Measurements from ENCODE around the gene TARM1. TPM values are rescaled to one million over a fixed set of nuclear protein-coding genes. Genes with fewer than 3 reads are reported as not detected.

TARM1 gene
- total and polyA plus RNA-seq, 2 of the 4 experiments (the other 2 are of a cell fraction) = not detected

Small RNA genes lying within 50 kb of the gene (microRNA-seq; reads per million reads assigned to microRNA genes)
- gene AC012314.20 (ENCODE audit: insufficient read depth, insufficient read length) = not detected

Small RNA genes lying within 50 kb of the gene (small RNA-seq; reads per million reads assigned to genes)
- gene AC012314.20 = 0 reads per million in 5 experiments

Other genes with a start within 250 kb of the TARM1 start
- gene MYADM, start 213.5 kb downstream of the TARM1 start, total RNA-seq (2012; rRNA removed) = 4.8 and 5.3 TPM in 2 replicates
- gene MYADM, start 213.5 kb downstream of the TARM1 start, polyA plus RNA-seq (2012; rRNA removed) = 96.1 and 112 TPM in 2 replicates
- gene PRKCG, start 199.2 kb downstream of the TARM1 start, total RNA-seq (2012; rRNA removed) = not detected in 2 replicates
- 0.04 TPM in 1 of 2 replicates, not detected in the other for gene PRKCG, start 199.2 kb downstream of the TARM1 start, polyA plus RNA-seq (2012; rRNA removed)
- gene CACNG7, start 172.1 kb downstream of the TARM1 start, total RNA-seq (2012; rRNA removed) = under 0.01 and 0.36 TPM in 2 replicates
- 6.7 and 7.7 TPM in 2 replicates for gene CACNG7, start 172.1 kb downstream of the TARM1 start, polyA plus RNA-seq (2012; rRNA removed)
- gene CACNG8, start 118.4 kb downstream of the TARM1 start, total RNA-seq (2012; rRNA removed) = not detected in 2 replicates
- 0.09 and 0.15 TPM in 2 replicates for gene CACNG8, start 118.4 kb downstream of the TARM1 start, polyA plus RNA-seq (2012; rRNA removed)
- not detected in 2 replicates for gene CACNG6, start 89.7 kb downstream of the TARM1 start, total RNA-seq (2012; rRNA removed)
- gene CACNG6, start 89.7 kb downstream of the TARM1 start, polyA plus RNA-seq (2012; rRNA removed) = not detected in 2 replicates
- gene VSTM1, start 17.5 kb downstream of the TARM1 start, total RNA-seq (2012; rRNA removed) = not detected in 2 replicates
- not detected in 2 replicates for gene VSTM1, start 17.5 kb downstream of the TARM1 start, polyA plus RNA-seq (2012; rRNA removed)
- not detected in 2 replicates for gene OSCAR, start 19.4 kb upstream of the TARM1 start, total RNA-seq (2012; rRNA removed)
- 0.15 and 0.23 TPM in 2 replicates for gene OSCAR, start 19.4 kb upstream of the TARM1 start, polyA plus RNA-seq (2012; rRNA removed)
- 7.9 and 24.7 TPM in 2 replicates for gene NDUFA3, start 21.5 kb upstream of the TARM1 start, total RNA-seq (2012; rRNA removed)
- gene NDUFA3, start 21.5 kb upstream of the TARM1 start, polyA plus RNA-seq (2012; rRNA removed) = 85.0 and 104 TPM in 2 replicates
- 7.9 and 11.9 TPM in 2 replicates for gene TFPT, start 34.3 kb upstream of the TARM1 start, total RNA-seq (2012; rRNA removed)
- 17.1 and 20.9 TPM in 2 replicates for gene TFPT, start 34.3 kb upstream of the TARM1 start, polyA plus RNA-seq (2012; rRNA removed)
- gene PRPF31, start 34.4 kb upstream of the TARM1 start, total RNA-seq (2012; rRNA removed) = 66.1 and 66.9 TPM in 2 replicates
- 54.7 and 65.4 TPM in 2 replicates for gene PRPF31, start 34.4 kb upstream of the TARM1 start, polyA plus RNA-seq (2012; rRNA removed)
- gene CNOT3, start 56.4 kb upstream of the TARM1 start, total RNA-seq (2012; rRNA removed) = 5.4 and 10.6 TPM in 2 replicates
- gene CNOT3, start 56.4 kb upstream of the TARM1 start, polyA plus RNA-seq (2012; rRNA removed) = 19.9 and 26.7 TPM in 2 replicates
- gene LENG1, start 78.4 kb upstream of the TARM1 start, total RNA-seq (2012; rRNA removed) = 2.7 and 5.0 TPM in 2 replicates
- 5.3 and 6.1 TPM in 2 replicates for gene LENG1, start 78.4 kb upstream of the TARM1 start, polyA plus RNA-seq (2012; rRNA removed)
- 0.28 and 0.72 TPM in 2 replicates for gene TMC4, start 91.8 kb upstream of the TARM1 start, total RNA-seq (2012; rRNA removed)
- 1.1 and 1.3 TPM in 2 replicates for gene TMC4, start 91.8 kb upstream of the TARM1 start, polyA plus RNA-seq (2012; rRNA removed)
- gene MBOAT7, start 108.2 kb upstream of the TARM1 start, total RNA-seq (2012; rRNA removed) = 9.2 and 11.3 TPM in 2 replicates
- 121 and 137 TPM in 2 replicates for gene MBOAT7, start 108.2 kb upstream of the TARM1 start, polyA plus RNA-seq (2012; rRNA removed)
- gene TSEN34, start 109.9 kb upstream of the TARM1 start, total RNA-seq (2012; rRNA removed) = 32.1 and 34.4 TPM in 2 replicates
- 69.4 and 85.4 TPM in 2 replicates for gene TSEN34, start 109.9 kb upstream of the TARM1 start, polyA plus RNA-seq (2012; rRNA removed)
- gene RPS9, start 119.5 kb upstream of the TARM1 start, total RNA-seq (2012; rRNA removed) = 1,531 and 2,225 TPM in 2 replicates
- 2,323 and 2,588 TPM in 2 replicates for gene RPS9, start 119.5 kb upstream of the TARM1 start, polyA plus RNA-seq (2012; rRNA removed)
- gene LILRB3, start 141.6 kb upstream of the TARM1 start, total RNA-seq (2012; rRNA removed) = not detected in 2 replicates
- not detected in 2 replicates for gene LILRB3, start 141.6 kb upstream of the TARM1 start, polyA plus RNA-seq (2012; rRNA removed)
- gene LILRA6, start 161.4 kb upstream of the TARM1 start, total RNA-seq (2012; rRNA removed) = not detected in 2 replicates
- not detected in 2 replicates for gene LILRA6, start 161.4 kb upstream of the TARM1 start, polyA plus RNA-seq (2012; rRNA removed)
- gene LILRB5, start 175.9 kb upstream of the TARM1 start, total RNA-seq (2012; rRNA removed) = not detected in 2 replicates
- not detected in 2 replicates for gene LILRB5, start 175.9 kb upstream of the TARM1 start, polyA plus RNA-seq (2012; rRNA removed)
- gene LILRB2, start 199.7 kb upstream of the TARM1 start, total RNA-seq (2012; rRNA removed) = not detected in 2 replicates
- not detected in 2 replicates for gene LILRB2, start 199.7 kb upstream of the TARM1 start, polyA plus RNA-seq (2012; rRNA removed)
- not detected in 2 replicates for gene LILRA5, start 231.8 kb upstream of the TARM1 start, total RNA-seq (2012; rRNA removed)
- gene LILRA5, start 231.8 kb upstream of the TARM1 start, polyA plus RNA-seq (2012; rRNA removed) = not detected in 2 replicates

Data from IMR-90 (cell line).